ENCODE data around the gene CLCF1. TPM values are rescaled to one million over a fixed set of nuclear protein-coding genes. Genes with fewer than 3 reads are reported as not detected.
A peak's percentile ranks its signal among the peaks of the same experiment; 100 is the strongest.

The CLCF1 gene
- total and polyA plus RNA-seq, 2 of the 13 experiments (the other 11 are each of a cell fraction or from before 2014, with no cell fraction given) = 0.49 to 0.78 TPM

GRCh38 chr11:67420646-67421429 lies 47.4 kb upstream of the CLCF1 start (continued):
- TF ChIP-seq CTCF (CRISPR knock-in tag; IDR thresholded peaks at IDR 0.05) (no peak; the same call in 1 of the 2 replicates), RNF2 (conservative IDR thresholded peaks at IDR 0.05; ENCODE audit: low read depth) (peak; percentile 92), RFXAP (CRISPR knock-in tag; IDR thresholded peaks at IDR 0.05; ENCODE audit: borderline replicate concordance) (peak; percentile 44; the same call in 1 of the 2 replicates), ZNF564 (CRISPR knock-in tag; IDR thresholded peaks at IDR 0.05) (peak; percentile 49; the same call in 1 of the 2 replicates), TAF1 (CRISPR knock-in tag; IDR thresholded peaks at IDR 0.05) (no peak), STAT5B (CRISPR knock-in tag; IDR thresholded peaks at IDR 0.05) (no peak), ZNF644 (CRISPR knock-in tag; IDR thresholded peaks at IDR 0.05; ENCODE audit: low read depth) (no peak), ZNF670 (CRISPR knock-in tag; IDR thresholded peaks at IDR 0.05; ENCODE audit: borderline replicate concordance) (no peak), NR3C1 (CRISPR knock-in tag; IDR thresholded peaks at IDR 0.05) (no peak), ZNF761 (CRISPR knock-in tag; conservative IDR thresholded peaks at IDR 0.05) (0 out of 2 replicates have a peak, but pooled peaks have one; percentile 37), NFE2L1 (CRISPR knock-in tag; IDR thresholded peaks at IDR 0.05; ENCODE audit: borderline replicate concordance) (no peak), SYNCRIP (IDR thresholded peaks at IDR 0.05; ENCODE audit: insufficient read depth, low read depth, low read length) (no peak), MED8 (CRISPR knock-in tag; IDR thresholded peaks at IDR 0.05; ENCODE audit: insufficient replicate concordance) (no peak), ZNF607 (CRISPR knock-in tag; IDR thresholded peaks at IDR 0.05; ENCODE audit: borderline replicate concordance) (0 out of 2 replicates have a peak, but pooled peaks have one; percentile 42), SAP130 (CRISPR knock-in tag; IDR thresholded peaks at IDR 0.05; ENCODE audit: low read depth) (peak; percentile 64; the same call in 1 of the 2 replicates), MIXL1 (CRISPR knock-in tag; IDR thresholded peaks at IDR 0.05) (no peak), ZNF549 (CRISPR knock-in tag; IDR thresholded peaks at IDR 0.05) (no peak), ZNF496 (CRISPR knock-in tag; IDR thresholded peaks at IDR 0.05; ENCODE audit: insufficient replicate concordance) (no peak), ZNF766 (CRISPR knock-in tag; IDR thresholded peaks at IDR 0.05; ENCODE audit: borderline replicate concordance) (peak; percentile 49; the same call in 1 of the 2 replicates), TRIM24 (CRISPR knock-in tag; IDR thresholded peaks at IDR 0.05) (no peak), ATF7-NPFF (CRISPR knock-in tag; IDR thresholded peaks at IDR 0.05; ENCODE audit: low read depth) (peak; percentile 38; the same call in 1 of the 2 replicates), HOMEZ (CRISPR knock-in tag; IDR thresholded peaks at IDR 0.05; ENCODE audit: low read depth) (no peak), SMARCE1 (IDR thresholded peaks at IDR 0.05; ENCODE audit: borderline replicate concordance) (no peak), NFRKB (IDR thresholded peaks at IDR 0.05) (no peak), MTF2 (CRISPR knock-in tag; IDR thresholded peaks at IDR 0.05; ENCODE audit: borderline replicate concordance) (no peak)
- TF ChIP-seq, protein P1, sequence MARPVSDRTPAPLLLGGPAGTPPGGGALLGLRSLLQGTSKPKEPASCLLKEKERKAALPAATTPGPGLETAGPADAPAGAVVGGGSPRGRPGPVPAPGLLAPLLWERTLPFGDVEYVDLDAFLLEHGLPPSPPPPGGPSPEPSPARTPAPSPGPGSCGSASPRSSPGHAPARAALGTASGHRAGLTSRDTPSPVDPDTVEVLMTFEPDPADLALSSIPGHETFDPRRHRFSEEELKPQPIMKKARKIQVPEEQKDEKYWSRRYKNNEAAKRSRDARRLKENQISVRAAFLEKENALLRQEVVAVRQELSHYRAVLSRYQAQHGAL (CRISPR knock-in tag; IDR thresholded peaks at IDR 0.05; ENCODE audit: not compliant biosample characterization) = no peak

Data from HepG2 (cell line).